ENCODE data around the gene CLCF1.
A peak's percentile ranks its signal among the peaks of the same experiment; 100 is the strongest.

CLCF1 gene

GRCh38 chr11:67372993-67373647 is at the start of gene CLCF1:
TSS of gene CLCF1 (minus strand) at chr11:67373598. CDS start at chr11:67373539, 59 bp downstream.
- no peak for DNase-seq (ENCODE audit: low read depth)

GRCh38 chr11:67422891-67423290 is 49.5 kb upstream of the CLCF1 start:
- no peak for DNase-seq (ENCODE audit: low read depth)

GRCh38 chr11:67421430-67422031 is 48.1 kb upstream of the CLCF1 start:
- DNase-seq (ENCODE audit: low read depth), result no peak

- DNase-seq (ENCODE audit: low read depth), result peak; percentile 31
These were observed 47.4 kb upstream of the CLCF1 start for GRCh38 chr11:67420646-67421429.

- no peak for DNase-seq (ENCODE audit: low read depth)
These were observed 46.8 kb upstream of the CLCF1 start for GRCh38 chr11:67420147-67420645.

- DNase-seq (ENCODE audit: low read depth), result no peak
These were observed 46.1 kb upstream of the CLCF1 start for GRCh38 chr11:67419325-67420049.

GRCh38 chr11:67418476-67419281 is 45.3 kb upstream of the CLCF1 start:
- no peak for DNase-seq (ENCODE audit: low read depth)

- no peak for DNase-seq (ENCODE audit: low read depth)
These were observed 44.0 kb upstream of the CLCF1 start for GRCh38 chr11:67417425-67417824.

- DNase-seq (ENCODE audit: low read depth), result no peak
These were observed 43.3 kb upstream of the CLCF1 start for GRCh38 chr11:67416416-67417335.

GRCh38 chr11:67415501-67416304 is 42.3 kb upstream of the CLCF1 start, which contains the start of gene CARNS1:
TSS of gene CARNS1 (plus strand) at chr11:67415678. CDS start at chr11:67416200, 522 bp downstream.
- no peak for DNase-seq (ENCODE audit: low read depth)

GRCh38 chr11:67413266-67413849 is 40.0 kb upstream of the CLCF1 start:
- DNase-seq (ENCODE audit: low read depth), result no peak

- no peak for DNase-seq (ENCODE audit: low read depth)
These were observed 39.2 kb upstream of the CLCF1 start for GRCh38 chr11:67412495-67413179.

- DNase-seq (ENCODE audit: low read depth), result no peak
These were observed 38.4 kb upstream of the CLCF1 start for GRCh38 chr11:67411785-67412152.

- no peak for DNase-seq (ENCODE audit: low read depth)
These were observed 37.8 kb upstream of the CLCF1 start for GRCh38 chr11:67410984-67411784.

- no peak for DNase-seq (ENCODE audit: low read depth)
These were observed 37.0 kb upstream of the CLCF1 start for GRCh38 chr11:67410369-67410831.

- no peak for DNase-seq (ENCODE audit: low read depth)
These were observed 36.5 kb upstream of the CLCF1 start for GRCh38 chr11:67409781-67410368.

GRCh38 chr11:67409261-67409666 is 35.9 kb upstream of the CLCF1 start:
- DNase-seq (ENCODE audit: low read depth), result no peak
